ENCODE data around the gene SPHK2. TPM values are rescaled to one million over a fixed set of nuclear protein-coding genes. Genes with fewer than 3 reads are reported as not detected.

The SPHK2 gene
- total and polyA plus RNA-seq, 2 of the 8 experiments (the other 6 are each of a cell fraction or from before 2014, with no cell fraction given): 43.9 to 60.9 TPM

DNA sequence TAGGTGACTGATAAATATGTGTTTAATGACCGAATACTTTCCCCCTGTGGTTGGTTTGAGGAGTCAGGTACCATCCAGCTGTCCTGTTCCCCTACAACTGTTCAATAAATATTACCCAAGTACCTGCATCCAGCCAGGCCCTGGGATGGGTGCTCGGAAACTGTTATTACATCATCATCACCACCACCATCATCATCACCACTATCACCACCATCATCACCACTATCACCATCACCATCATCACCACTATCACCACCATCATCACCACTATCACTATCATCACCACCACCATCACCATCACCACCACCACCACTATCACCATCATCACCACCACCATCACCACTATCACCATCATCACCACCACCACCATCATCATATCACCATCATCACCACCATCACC, 49.5 kb downstream of the SPHK2 start:
- H3K27me3 ChIP-seq (replicated peaks in 1 of 4; ENCODE audit: control insufficient read depth in 3 of 4, extremely low read depth in 1 of 4, insufficient read depth in 3 of 4, low read length in 3 of 4): peaks cover 0 to 2% (median 1%) of the 10 kb centered on the region in 4 experiments; a peak in 1 of 7 replicates
- H3K4me3 ChIP-seq (ENCODE audit: extremely low read depth in 1 of 4, insufficient read depth in 2 of 4, low read depth in 3 of 4, low read length in 4 of 4): no peak overlapping the region
- H3K56ac ChIP-seq (replicated peaks; ENCODE audit: insufficient read length, low read depth, low read length): peak overlapping the region; percentile 92
- H2BK120ac ChIP-seq (replicated peaks; ENCODE audit: low read depth, low read length): no peak overlapping the region
- DNase-seq (ENCODE audit: low read depth in 1 of 2, low spot score in 2 of 2) (no peak), FAIRE-seq (no peak)
- 90% methylated on average over 2 of the region's 2 CpGs; no CpG with 5 or more reads in 1 of the 2 experiments for WGBS, 2 experiments (ENCODE audit: extremely low coverage in 1 of 2, insufficient coverage in 1 of 2, insufficient read length in 1 of 2, insufficient replicate concordance in 2 of 2, low coverage in 1 of 2, low lambda C conversion rate in 2 of 2, missing lambda C conversion rate in 1 of 2)
- H3K9me3 ChIP-seq (ENCODE audit: insufficient read depth in 2 of 2, low read depth in 1 of 2, low read length in 1 of 2): peaks cover 0 to 3% of the 10 kb centered on the region in 2 experiments; a peak in 1 of 4 replicates
- H3K9ac ChIP-seq (replicated peaks in 1 of 4; ENCODE audit: extremely low read depth in 1 of 4, low read depth in 3 of 4, low read length in 3 of 4): no peak overlapping the region
- H4K8ac ChIP-seq (ENCODE audit: extremely low read depth, insufficient read depth, low read length): no peak overlapping the region
- no peak overlapping the region for H2BK5ac ChIP-seq (ENCODE audit: low read depth, low read length)
- no peak overlapping the region for H4K5ac ChIP-seq (ENCODE audit: insufficient read length, low read depth, low read length)
- TF ChIP-seq, protein P1, sequence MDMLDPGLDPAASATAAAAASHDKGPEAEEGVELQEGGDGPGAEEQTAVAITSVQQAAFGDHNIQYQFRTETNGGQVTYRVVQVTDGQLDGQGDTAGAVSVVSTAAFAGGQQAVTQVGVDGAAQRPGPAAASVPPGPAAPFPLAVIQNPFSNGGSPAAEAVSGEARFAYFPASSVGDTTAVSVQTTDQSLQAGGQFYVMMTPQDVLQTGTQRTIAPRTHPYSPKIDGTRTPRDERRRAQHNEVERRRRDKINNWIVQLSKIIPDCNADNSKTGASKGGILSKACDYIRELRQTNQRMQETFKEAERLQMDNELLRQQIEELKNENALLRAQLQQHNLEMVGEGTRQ (IDR thresholded peaks at IDR 0.05; ENCODE audit: low read length): no peak
- TF ChIP-seq CBX5 (IDR thresholded peaks at IDR 0.05; ENCODE audit: low read depth, low read length) (no peak), SAP30 (IDR thresholded peaks at IDR 0.05; ENCODE audit: insufficient read depth, insufficient replicate concordance, low read length) (no peak), KDM5A (IDR thresholded peaks at IDR 0.05; ENCODE audit: low read length) (no peak), BCL11A (IDR thresholded peaks at IDR 0.05; ENCODE audit: low read depth in 2 of 2, low read length in 2 of 2) (no peak)
- H4K91ac ChIP-seq (replicated peaks; ENCODE audit: insufficient read length, low read length): no peak overlapping the region
- no peak overlapping the region for H3K4me2 ChIP-seq (ENCODE audit: insufficient read depth in 1 of 2, low read depth in 2 of 2, low read length in 2 of 2)
- H3K79me1 ChIP-seq (ENCODE audit: low read depth, low read length): no peaks in the 10 kb centered on the region
- peaks cover 0 to 4% of the 10 kb centered on the region in 2 experiments for H4K20me1 ChIP-seq (replicated peaks in 1 of 2; ENCODE audit: control insufficient read depth in 1 of 2, insufficient read depth in 2 of 2, low read length in 2 of 2)
- H3K4me1 ChIP-seq (replicated peaks in 1 of 4; ENCODE audit: control insufficient read depth in 3 of 4, insufficient read depth in 4 of 4, low read length in 3 of 4): peaks cover 0 to 10% (median 7%) of the 10 kb centered on the region in 4 experiments; a peak in 6 of 7 replicates
- no peak overlapping the region for H3K18ac ChIP-seq (ENCODE audit: extremely low read depth, low read length)
- no peak overlapping the region for H3K23ac ChIP-seq (ENCODE audit: insufficient read length)
- no peak overlapping the region for H2AFZ ChIP-seq (ENCODE audit: low read length)
- H2AK5ac ChIP-seq (ENCODE audit: low read depth, low read length): no peak overlapping the region
- no peak overlapping the region for H3K27ac ChIP-seq (ENCODE audit: low read depth, low read length)
- POLR2A ChIA-PET (ENCODE audit: partially characterized antibody): interaction anchor here (1.0 kb wide), 1 partner anchor 23 kb away, joined by 4 read pairs; no protein-coding TSS in a partner anchor
- peaks cover 18% of the 10 kb centered on the region; the same call in 1 of the 2 replicates for H3K23me2 ChIP-seq (ENCODE audit: low read depth, low read length)
- H3K14ac ChIP-seq (ENCODE audit: insufficient read length): no peak overlapping the region
- H3K4ac ChIP-seq (replicated peaks; ENCODE audit: insufficient read length, low read depth, low read length): no peak overlapping the region
- H2BK12ac ChIP-seq (ENCODE audit: low read depth, low read length): no peak overlapping the region
- CTCF ChIA-PET (ENCODE audit: partially characterized antibody): interaction anchor here (0.7 kb wide), 1 partner anchor 159 kb away, joined by 3 read pairs; no protein-coding TSS in a partner anchor
- H2BK20ac ChIP-seq (ENCODE audit: low read length): no peak overlapping the region
- no peak overlapping the region for H2BK15ac ChIP-seq (ENCODE audit: low read length)
- no peaks in the 10 kb centered on the region; a peak in 1 of 4 replicates for H3K79me2 ChIP-seq (ENCODE audit: control insufficient read depth in 1 of 2, insufficient read depth in 2 of 2, low read length in 2 of 2)
- no peaks in the 10 kb centered on the region for H3K36me3 ChIP-seq (ENCODE audit: control insufficient read depth in 2 of 4, insufficient read depth in 4 of 4, low read length in 3 of 4)

Data from H1 (cell line).